ENCODE measurements around the gene WDR64. TPM values are rescaled to one million over a fixed set of nuclear protein-coding genes. Genes with fewer than 3 reads are reported as not detected.

Gene WDR64
- total RNA-seq, 5 donors from 2014 or later (not counting 1 experiment from before 2014, with no cell fraction given), result 0.13 to 0.48 (median 0.26) TPM; not detected in 1

Other genes with a start within 250 kb of the WDR64 start
- 10 to 100 TPM; 14.6 to 32.7 (median 28.2) TPM for gene FH, start 132.5 kb upstream of the WDR64 start, total RNA-seq
- gene KMO, start 119.9 kb upstream of the WDR64 start, total RNA-seq, result 1 to 10 TPM in 2 of 5 donors, under 1 TPM in 3; 0.32 to 2.0 (median 0.89) TPM
- gene CHML, start 11.9 kb upstream of the WDR64 start, total RNA-seq, result 10 to 100 TPM in 4 of 5 donors, 1 to 10 TPM in 1; 6.5 to 15.8 (median 12.4) TPM
- gene OPN3, start 11.9 kb upstream of the WDR64 start, total RNA-seq, result 1 to 10 TPM; 4.1 to 8.8 (median 7.3) TPM
- gene EXO1, start 195.9 kb downstream of the WDR64 start, total RNA-seq, result 1 to 10 TPM in 4 of 5 donors, under 1 TPM in 1; 0.41 to 2.7 (median 1.4) TPM

All from T-cell (primary cell).